Activated gamma-delta T cell treated with anti-CD3 and anti-CD28 coated beads, Interleukin-2, amount 50 U/mL, for 16 hours (primary cell): ENCODE measurements around the gene STK24.

ENCODE experiments used
- DNase-seq: peaks from one replicate; pipeline ENCODE4 v3.0.0-alpha.2; 2020; ENCODE audit warnings: low read depth

STK24 gene

DNA sequence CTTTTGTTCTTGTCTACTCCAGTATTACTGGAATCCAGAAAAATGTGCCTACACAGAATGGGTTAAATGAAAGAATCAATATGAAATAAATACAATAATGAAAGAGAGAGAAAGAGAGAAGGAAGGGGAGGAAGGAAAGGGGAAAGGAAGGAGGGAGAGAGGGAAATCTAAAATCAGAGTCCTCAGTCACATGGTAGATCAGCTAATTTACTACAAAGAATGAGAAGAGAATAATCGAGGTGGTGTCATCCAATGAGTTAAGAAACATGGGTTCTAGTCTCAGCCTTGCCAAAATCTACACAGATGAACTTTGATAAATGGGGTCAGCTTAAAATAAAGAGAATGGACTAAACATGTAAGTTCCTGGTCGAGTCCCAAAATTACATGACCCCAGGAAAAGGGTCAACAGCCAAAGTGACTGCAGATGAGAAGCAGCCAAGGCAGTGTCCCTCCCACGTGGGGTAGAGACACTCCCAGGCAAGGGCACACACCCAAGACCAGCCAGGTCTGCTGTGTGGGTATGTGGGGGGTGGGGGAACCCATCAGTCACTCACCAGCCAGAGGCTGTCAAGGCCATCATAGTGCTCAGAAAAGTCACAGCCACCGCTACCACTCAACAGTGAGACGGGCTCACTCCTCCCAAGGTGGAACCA, 103.6 kb downstream of the STK24 start:
- no peak for DNase-seq

DNA sequence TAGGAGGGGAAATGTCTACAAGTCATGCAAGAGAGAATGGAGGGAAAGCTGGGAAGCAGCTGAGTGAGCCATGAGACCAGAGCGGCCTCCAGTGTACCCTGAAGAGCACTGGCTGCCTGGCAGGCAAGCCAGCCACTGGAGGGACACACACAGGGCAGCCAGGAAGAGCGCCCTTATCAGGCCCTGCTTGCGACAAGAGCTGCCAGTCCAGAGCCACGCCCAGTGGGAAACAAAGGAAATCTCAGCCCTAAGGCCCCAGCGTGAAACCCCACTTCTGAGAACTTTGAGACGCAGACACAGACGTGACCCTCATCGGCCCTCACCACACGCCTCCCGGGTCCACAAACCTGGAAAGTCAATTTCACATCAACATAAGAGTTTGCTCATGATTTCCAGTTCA, 105.0 kb downstream of the STK24 start:
- DNase-seq = no peak

GRCh38 chr13:98470920-98471319, 106.0 kb downstream of the STK24 start:
- no peak for DNase-seq

DNA sequence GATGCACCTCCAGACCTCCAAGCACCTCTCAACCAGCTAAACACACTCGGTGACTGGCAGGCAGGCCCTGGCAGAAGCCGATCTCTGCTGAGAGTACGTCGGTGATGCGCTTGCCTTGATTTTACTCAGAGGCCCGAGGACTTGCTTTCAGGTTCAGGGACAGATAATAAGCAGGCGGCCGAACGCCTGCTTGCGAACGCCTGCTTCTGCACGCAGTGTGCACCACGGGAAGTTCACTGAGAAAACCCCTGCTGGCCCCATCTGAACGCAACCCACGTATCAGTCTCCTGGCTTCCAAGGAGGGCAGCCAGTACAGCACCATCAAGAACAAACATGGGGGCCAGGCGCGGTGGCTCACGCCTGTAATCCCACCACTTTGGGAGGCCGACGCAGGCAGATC, 108.0 kb downstream of the STK24 start:
- no peak for DNase-seq

- DNase-seq = no peak
Observed at GRCh38 chr13:98468361-98468760, 108.5 kb downstream of the STK24 start.

DNA sequence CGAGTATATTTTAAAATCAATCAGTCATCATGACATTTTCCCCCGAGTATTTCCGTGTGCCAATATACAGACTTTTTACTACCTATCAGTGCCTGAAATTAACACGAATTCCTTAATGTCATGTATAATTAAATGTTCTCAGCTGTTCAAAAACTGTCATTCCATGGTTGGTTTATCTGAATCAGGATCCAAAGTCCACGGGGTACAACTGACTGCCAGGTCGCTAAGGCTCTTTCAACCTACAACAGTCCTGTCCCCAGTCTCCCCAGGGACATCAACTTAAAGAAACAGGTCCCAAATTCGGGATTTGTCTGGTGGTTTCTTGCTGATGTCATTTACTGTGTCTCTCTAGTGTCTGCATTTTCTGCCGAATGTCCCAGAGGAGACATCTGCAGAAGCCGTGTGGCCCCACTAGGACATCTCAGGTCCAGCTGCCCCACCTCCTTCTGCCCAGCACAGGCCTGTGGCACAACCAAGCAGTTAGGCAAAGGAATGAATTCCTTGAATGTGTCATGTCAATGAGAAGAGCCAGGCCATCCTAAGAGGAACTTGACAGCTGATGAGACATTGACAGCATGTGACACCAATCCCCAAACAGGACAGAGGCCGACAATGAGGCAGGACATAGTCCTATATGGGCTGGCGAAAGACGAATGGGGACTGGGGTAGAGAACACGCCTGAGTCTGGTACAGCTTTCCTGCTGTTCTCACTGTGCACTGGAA, 109.5 kb downstream of the STK24 start:
- no peak for DNase-seq

GRCh38 chr13:98466634-98467236, 110.2 kb downstream of the STK24 start:
- no peak for DNase-seq

- DNase-seq = no peak
Observed at GRCh38 chr13:98462946-98463345, 114.0 kb downstream of the STK24 start.

DNA sequence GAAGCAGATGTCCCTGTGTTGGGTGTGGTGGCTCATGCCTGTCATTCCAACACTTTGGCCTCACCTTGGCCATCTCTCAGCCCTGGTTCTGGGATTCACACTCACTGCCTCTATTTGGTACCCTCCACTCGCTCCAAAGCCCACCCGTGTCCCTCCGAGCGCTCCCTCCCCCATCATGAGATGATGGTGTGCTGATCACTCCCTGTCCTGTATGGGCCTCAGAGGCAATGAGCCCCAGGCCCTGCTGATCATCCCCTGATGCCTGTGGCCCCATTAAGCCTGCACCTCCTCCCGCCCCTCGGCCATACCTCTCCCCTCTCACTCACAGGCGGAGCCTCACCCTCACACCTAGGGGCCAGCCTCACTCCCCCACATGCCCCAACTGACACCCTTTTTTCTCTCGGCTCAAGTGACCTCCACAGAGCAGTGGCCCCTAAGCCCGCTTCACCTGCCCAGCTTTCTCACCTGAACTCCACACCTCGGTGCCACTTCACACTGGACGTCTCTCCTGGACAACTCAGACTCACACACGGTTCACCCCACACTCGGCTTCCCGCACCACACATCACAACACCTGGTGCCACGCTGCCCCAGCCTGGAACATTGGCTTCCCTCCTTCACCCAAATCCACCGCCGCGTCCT, 114.5 kb downstream of the STK24 start:
- DNase-seq = no peak

DNA sequence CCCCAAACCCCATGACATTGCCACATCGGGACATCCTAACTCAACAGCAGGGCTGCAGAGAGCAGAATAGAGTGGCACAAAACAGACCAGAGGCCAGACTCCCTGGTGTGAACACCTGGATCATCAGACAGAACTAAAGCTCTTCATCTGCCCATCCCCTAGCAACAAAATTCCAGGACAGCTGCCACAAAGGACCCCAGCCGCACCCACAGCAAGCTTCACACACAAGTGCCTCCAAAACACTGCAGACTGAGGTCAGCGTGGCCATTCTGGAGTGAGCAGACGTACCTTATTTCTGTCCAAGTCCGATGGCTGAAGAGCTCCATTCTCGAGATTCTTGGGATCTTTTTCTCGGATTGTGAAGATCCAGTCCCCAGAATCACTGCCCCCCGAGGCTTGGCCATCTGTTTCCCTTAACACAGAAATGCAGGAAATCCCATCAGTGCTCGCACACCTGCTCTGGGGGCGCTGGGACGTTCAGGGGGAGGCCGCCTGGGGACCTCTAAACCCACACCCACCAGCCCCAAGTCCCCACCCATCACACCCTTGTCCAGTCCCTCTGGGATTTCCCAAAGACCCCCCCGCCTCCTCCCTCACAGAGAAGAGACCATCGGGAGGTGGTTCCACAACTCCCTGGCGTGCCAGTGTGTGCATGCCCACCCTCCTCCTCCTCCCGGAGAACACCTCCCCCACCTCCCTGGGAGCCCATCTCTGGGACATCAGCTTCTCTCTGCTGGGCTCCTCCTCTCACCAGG, 115.2 kb downstream of the STK24 start:
- DNase-seq = no peak

GRCh38 chr13:98460516-98460915, 116.4 kb downstream of the STK24 start:
- DNase-seq = no peak

DNA sequence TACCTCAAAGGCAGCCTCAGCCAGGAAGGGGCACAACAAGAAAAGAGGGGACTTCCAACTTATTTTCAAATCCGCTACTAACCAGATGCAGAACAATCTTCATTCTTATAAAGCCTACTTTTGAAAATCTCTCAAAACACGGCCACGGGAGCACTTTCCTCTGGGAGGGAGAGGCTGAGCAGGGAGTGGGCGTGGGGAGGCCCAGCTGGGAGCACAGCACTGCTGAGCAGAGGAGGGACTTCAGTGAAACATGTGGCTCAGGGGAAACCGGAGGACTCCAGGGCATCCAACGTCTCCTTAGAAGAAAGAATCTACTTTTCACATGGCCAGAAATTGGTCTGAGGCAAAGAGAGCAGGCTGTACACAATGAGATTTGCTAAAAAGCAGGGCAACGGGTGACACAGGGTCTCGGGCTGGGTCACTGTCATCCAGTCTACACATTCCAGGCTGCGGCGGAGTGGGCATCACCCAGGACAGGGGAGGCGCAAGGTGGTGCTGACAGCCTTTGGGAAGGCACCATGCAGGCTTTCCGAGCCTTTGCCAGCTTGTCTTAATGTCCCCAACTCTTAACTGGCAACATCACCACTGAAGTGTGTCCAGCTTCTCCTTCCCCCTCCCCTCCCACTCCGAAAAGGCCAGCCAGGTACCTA, 117.1 kb downstream of the STK24 start:
- DNase-seq = no peak

DNA sequence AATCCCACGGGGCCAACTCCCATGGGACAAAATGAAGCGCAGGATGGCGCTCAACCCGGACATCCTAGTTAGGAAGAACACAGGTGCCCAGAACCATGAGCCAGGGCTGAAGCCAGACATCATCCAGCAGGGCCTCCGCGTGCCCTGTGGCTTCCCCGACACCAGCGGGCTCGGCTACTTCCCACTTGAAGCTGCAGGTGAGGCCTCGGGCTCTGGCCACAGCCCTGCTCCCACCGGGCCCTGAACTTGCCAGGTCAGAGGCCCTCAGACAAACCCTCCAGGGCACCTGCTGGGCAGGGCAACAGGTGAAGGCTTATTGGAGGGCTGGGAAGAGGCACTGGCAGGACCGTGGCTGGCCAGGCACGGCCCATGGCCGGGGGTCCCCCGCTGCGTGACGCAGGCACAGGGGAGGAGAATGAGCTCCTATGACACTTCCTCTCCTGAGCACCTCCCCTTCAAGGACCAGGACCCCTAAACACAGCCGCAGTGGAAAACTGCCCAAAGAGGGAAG, 117.7 kb downstream of the STK24 start:
- DNase-seq = no peak

- DNase-seq = no peak
Observed at GRCh38 chr13:98458431-98458830, 118.5 kb downstream of the STK24 start.

DNA sequence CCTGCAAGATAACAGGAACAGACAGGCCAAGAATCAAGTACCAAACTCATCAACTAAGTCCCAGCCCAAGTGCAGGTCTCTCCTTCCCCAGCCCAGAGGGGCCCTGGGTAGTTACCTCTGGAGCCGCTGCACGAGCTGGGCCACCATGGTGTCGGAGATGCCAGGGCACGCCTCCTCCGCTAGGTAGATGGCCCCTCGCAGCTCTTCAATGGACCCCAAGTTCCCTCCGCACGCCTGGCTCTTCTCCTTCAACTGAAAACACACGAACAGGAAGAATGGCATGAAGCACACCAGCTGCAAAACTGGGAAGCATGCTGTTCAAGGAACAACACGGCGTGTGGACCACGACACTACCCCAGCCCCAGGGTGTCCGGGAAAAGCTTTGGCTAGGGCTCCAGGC, 119.9 kb downstream of the STK24 start:
- DNase-seq = no peak

DNA sequence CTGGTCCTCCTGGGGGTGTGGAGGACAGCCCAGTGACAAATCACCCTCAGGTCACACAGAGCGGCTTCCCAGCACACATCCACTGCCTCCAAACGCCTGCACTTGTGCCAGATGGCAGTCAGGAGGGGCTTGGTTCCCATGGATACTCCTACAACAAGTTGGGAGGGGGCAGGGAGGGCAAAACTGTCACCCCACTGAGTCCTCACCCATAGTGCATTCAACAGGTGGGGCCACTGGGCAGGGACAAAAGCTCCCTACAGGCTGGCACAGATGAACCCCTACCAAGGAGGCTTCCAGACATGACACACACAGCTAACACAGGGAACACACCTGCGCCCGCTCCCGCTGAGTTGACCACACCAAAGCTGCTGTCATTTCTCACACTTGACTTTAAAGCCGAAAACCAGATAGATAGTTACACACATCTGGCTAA, 120.5 kb downstream of the STK24 start:
- no peak for DNase-seq

- DNase-seq = no peak
Observed at GRCh38 chr13:98454389-98454881, 122.5 kb downstream of the STK24 start.

GRCh38 chr13:98452851-98453843, 123.8 kb downstream of the STK24 start:
- no peak for DNase-seq

DNA sequence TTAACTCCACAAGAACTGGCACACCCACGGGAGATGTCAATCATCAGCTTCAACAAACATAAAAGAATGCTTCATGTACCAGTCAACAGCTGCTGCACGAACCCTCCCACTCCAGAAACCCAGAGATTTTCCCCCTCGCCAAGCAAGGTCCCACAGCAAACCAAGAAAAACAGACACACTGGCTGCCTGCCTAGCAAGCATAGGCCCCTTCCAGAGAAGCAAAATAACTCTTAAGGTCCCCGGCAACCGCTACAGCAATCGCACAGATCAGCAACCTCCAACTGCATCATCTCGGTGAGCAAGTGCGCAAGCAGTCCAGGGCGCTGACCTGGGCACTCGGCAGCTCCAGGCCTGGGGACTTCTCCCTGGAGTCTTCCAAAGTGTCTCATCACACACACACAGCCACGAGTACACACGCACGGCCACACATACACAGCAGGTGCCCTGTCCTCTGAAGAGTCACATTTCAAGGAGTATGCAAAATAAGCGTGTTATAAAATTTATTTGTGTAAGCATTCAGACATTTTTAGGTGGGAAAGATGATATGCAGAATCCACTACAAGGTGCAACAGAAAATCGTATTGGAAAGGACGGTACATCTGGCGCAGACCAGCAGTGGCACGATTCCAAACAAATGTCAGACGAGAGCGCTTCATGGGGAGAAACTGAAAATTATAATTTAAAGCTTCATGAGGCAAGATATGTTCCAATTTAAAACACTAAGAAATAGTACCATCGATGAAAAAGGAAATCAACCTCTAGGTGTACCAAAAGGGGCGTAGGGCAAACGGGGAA, 125.0 kb downstream of the STK24 start:
- DNase-seq = no peak
